OCI-LY7 (cell line): ENCODE measurements around the gene UBAC1. TPM values are rescaled to one million over a fixed set of nuclear protein-coding genes. Genes with fewer than 3 reads are reported as not detected.

Experiments used
- BruUV-seq: library from RNA; stranded (reverse); fragments of 400-500 nt; replicated peaks from 2 replicates; lab custom pipeline; 2021; lab: Mats Ljungman, UMichigan
- CTCF ChIA-PET: fragments of 300-600 bp; sonication (Branson Sonifier 250); formaldehyde crosslinking; loops from one replicate; lab custom pipeline; 2022; ENCODE audit warnings: antibody characterized with exemption; ENCODE audit not compliant: unreplicated experiment; lab: Charles Lee
- POLR2A ChIA-PET: fragments of 300-600 bp; sonication (Branson Sonifier 250); formaldehyde crosslinking; loops from one replicate; lab custom pipeline; 2022; ENCODE audit warnings: antibody characterized with exemption; lab: Charles Lee
- DNase-seq: peaks from one replicate; pipeline ENCODE4 v3.0.0-alpha.2; 2015; ENCODE audit warnings: low spot score
- H2AFZ ChIP-seq: fragments of 200-600 bp; sonication (generic), shearing (Covaris generic); 2 replicates; pipeline ENCODE4 v1.6.1; 2014; ENCODE audit warnings: mild to moderate bottlenecking, antibody characterized with exemption, low read length, moderate library complexity
- H3K27ac ChIP-seq: fragments of 200-600 bp; sonication (generic); 2 replicates; pipeline ENCODE4 v1.5.1; 2014; ENCODE audit warnings: mixed run types, low read depth, mild to moderate bottlenecking, moderate library complexity, low read length, inconsistent platforms; ENCODE audit not compliant: poor library complexity, severe bottlenecking
- H3K36me3 ChIP-seq: fragments of 200-600 bp; sonication (generic); 2 replicates; pipeline ENCODE4 v1.6.1; 2014; ENCODE audit warnings: mild to moderate bottlenecking, antibody characterized with exemption, low read length, moderate library complexity, mixed read lengths; ENCODE audit not compliant: insufficient read depth
- H3K4me1 ChIP-seq: fragments of 200-600 bp; sonication (generic); 2 replicates; pipeline ENCODE4 v1.5.1; 2014; ENCODE audit warnings: mild to moderate bottlenecking, low read length; ENCODE audit not compliant: insufficient read depth, poor library complexity, severe bottlenecking
- H3K4me2 ChIP-seq: fragments of 200-600 bp; sonication (generic); 2 replicates; pipeline ENCODE4 v1.6.1; 2014; ENCODE audit warnings: mild to moderate bottlenecking, low read length
- H3K4me3 ChIP-seq: fragments of 200-600 bp; sonication (generic); 2 replicates; pipeline ENCODE4 v1.5.1; 2014; ENCODE audit warnings: mild to moderate bottlenecking, low read depth, low read length; ENCODE audit not compliant: poor library complexity, severe bottlenecking
- H3K79me2 ChIP-seq: fragments of 200-600 bp; sonication (generic); 2 replicates; pipeline ENCODE4 v1.6.1; 2016; ENCODE audit warnings: low read depth, mild to moderate bottlenecking, low read length, moderate library complexity, mixed read lengths; ENCODE audit not compliant: insufficient read depth
- H3K9me2 ChIP-seq: fragments of 200-600 bp; sonication (generic); 2 replicates; pipeline ENCODE4 v1.6.1; 2016; ENCODE audit warnings: mild to moderate bottlenecking, low read length, mixed read lengths; ENCODE audit not compliant: insufficient read depth
- H3K9me3 ChIP-seq: fragments of 200-600 bp; sonication (generic); 2 replicates; pipeline ENCODE4 v1.6.1; 2014; ENCODE audit warnings: mild to moderate bottlenecking, mixed run types, low read length, mixed read lengths
- H4K20me1 ChIP-seq: fragments of 200-600 bp; sonication (generic); 2 replicates; pipeline ENCODE4 v1.6.1; 2014; ENCODE audit warnings: mild to moderate bottlenecking, antibody characterized with exemption, low read length, moderate library complexity, mixed read lengths; ENCODE audit not compliant: insufficient read depth
- EZH2phosphoT487 ChIP-seq: fragments of 200-600 bp; sonication (generic); IDR thresholded peaks from 2 replicates; pipeline ENCODE4 v1.6.1; 2018; ENCODE audit warnings: low read depth, borderline replicate concordance, mild to moderate bottlenecking, mixed run types, antibody characterized with exemption, low read length, moderate library complexity, mixed read lengths
- intact Hi-C: fragments of 100-400 bp; cut with micrococcal nuclease; formaldehyde crosslinking; loops from one replicate; pipeline ENCODE4 v1.10.0; 2022; ENCODE audit not compliant: unreplicated experiment
- total RNA-seq, 2 experiments: library from RNA; depleted of rRNA in 1 of 2; stranded (reverse); fragments of >200 nt in 1 of 2; shearing (Covaris generic) in 1 of 2; gene quantifications; 2 replicates each; pipeline ENCODE4 v1.2.3, GENCODE V29; 2014 to 2022
- TF ChIP-seq, protein P1 (sequence below): fragments of 200-600 bp; sonication (generic); conservative IDR thresholded peaks from 2 replicates; pipeline ENCODE4 v1.5.1; 2014; ENCODE audit warnings: mild to moderate bottlenecking, antibody characterized with exemption, low read length, moderate library complexity, mixed read lengths

Gene UBAC1
- total RNA-seq, 2 experiments from 2014 or later = 42.3 to 59.2 TPM

DNA sequence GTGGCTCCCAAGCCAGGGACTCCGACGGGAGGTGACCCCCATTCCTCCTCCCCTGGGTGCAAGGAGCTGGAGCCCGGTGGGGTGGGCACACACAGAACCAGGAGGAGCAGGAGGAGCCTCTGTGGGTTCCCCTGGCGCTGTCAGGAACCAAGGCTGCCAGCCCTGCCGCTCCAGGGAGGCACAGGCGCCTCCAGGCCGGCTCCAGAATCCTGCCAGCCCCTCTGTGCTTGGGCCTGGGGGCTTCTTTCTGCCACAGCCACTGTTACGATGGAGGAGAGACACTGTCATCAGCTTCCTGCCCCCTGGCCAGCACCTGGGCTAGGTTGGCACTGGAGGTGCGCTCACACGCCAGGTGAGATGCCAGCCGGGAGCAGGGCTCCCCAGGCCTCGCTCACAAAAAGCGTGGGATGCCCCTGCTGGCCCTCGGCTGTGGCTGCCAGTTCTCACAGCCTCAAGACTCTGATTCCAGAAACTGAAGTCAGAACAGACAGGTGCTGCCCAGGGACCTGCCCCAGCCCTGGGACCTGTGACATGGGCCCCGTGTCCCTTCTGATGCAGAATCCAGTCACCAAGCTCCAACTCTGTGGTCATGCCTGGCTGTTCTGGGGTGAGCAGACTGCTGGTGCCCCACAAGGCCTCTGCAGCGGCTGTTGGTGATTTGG, 37.4 kb upstream of the UBAC1 start:
- no peak overlapping the region for H3K4me2 ChIP-seq
- no peaks in the 10 kb centered on the region for H3K9me2 ChIP-seq
- intact Hi-C loops = no loop called here
- POLR2A ChIA-PET = no interaction called here
- H3K36me3 ChIP-seq = no peaks in the 10 kb centered on the region
- CTCF ChIA-PET = no interaction called here
- H3K4me3 ChIP-seq = no peak overlapping the region
- H3K27ac ChIP-seq = no peak overlapping the region
- H3K9me3 ChIP-seq = no peaks in the 10 kb centered on the region
- DNase-seq = no peak
- no peaks in the 10 kb centered on the region for H4K20me1 ChIP-seq
- H2AFZ ChIP-seq = no peak overlapping the region
- TF ChIP-seq, protein P1, sequence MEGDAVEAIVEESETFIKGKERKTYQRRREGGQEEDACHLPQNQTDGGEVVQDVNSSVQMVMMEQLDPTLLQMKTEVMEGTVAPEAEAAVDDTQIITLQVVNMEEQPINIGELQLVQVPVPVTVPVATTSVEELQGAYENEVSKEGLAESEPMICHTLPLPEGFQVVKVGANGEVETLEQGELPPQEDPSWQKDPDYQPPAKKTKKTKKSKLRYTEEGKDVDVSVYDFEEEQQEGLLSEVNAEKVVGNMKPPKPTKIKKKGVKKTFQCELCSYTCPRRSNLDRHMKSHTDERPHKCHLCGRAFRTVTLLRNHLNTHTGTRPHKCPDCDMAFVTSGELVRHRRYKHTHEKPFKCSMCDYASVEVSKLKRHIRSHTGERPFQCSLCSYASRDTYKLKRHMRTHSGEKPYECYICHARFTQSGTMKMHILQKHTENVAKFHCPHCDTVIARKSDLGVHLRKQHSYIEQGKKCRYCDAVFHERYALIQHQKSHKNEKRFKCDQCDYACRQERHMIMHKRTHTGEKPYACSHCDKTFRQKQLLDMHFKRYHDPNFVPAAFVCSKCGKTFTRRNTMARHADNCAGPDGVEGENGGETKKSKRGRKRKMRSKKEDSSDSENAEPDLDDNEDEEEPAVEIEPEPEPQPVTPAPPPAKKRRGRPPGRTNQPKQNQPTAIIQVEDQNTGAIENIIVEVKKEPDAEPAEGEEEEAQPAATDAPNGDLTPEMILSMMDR = no peak
- TF ChIP-seq EZH2phosphoT487 = no peak
- peaks cover 24% of the 10 kb centered on the region for H3K4me1 ChIP-seq
- BruUV-seq = no TSS peak
- H3K79me2 ChIP-seq = no peaks in the 10 kb centered on the region

GRCh38 chr9:135998016-135998380, 36.8 kb upstream of the UBAC1 start:
- Histone ChIP-seq H3K4me1 (peaks cover 27% of the 10 kb centered on the region), H3K4me2 (no peak overlapping the region), H3K9me3 (no peaks in the 10 kb centered on the region), H4K20me1 (no peaks in the 10 kb centered on the region), H3K4me3 (no peak overlapping the region), H2AFZ (no peak overlapping the region), H3K36me3 (no peaks in the 10 kb centered on the region), H3K27ac (no peak overlapping the region), H3K9me2 (no peaks in the 10 kb centered on the region), H3K79me2 (no peaks in the 10 kb centered on the region)
- POLR2A ChIA-PET = interaction anchor here (0.7 kb wide), 1 partner anchor 16 kb away, joined by 3 read pairs; no protein-coding TSS in a partner anchor
- intact Hi-C loops = no loop called here
- BruUV-seq = no TSS peak
- DNase-seq = no peak
- CTCF ChIA-PET = no interaction called here
- no peak for TF ChIP-seq EZH2phosphoT487
- TF ChIP-seq, protein P1 = no peak
